GM21723 (cell line): Measurements from ENCODE around the gene POLR3F.
"Not testable (repeated sequence)": the region's sequence is repeated elsewhere in the genome, so short reads cannot be mapped to it uniquely, and the experiment has no call there.

ENCODE experiments used
- ATAC-seq: cut with Tn5 transposase; IDR thresholded peaks from one replicate; pipeline ENCODE4 v1.9.1; 2021; ENCODE audit warnings: mild to moderate bottlenecking, moderate library complexity; ENCODE audit not compliant: unreplicated experiment

Gene POLR3F

GRCh38 chr20:18504479-18505060, 37.4 kb downstream of the POLR3F start:
- ATAC-seq = no peak

- no peak for ATAC-seq
Observed at GRCh38 chr20:18506744-18507143, 39.6 kb downstream of the POLR3F start.

DNA sequence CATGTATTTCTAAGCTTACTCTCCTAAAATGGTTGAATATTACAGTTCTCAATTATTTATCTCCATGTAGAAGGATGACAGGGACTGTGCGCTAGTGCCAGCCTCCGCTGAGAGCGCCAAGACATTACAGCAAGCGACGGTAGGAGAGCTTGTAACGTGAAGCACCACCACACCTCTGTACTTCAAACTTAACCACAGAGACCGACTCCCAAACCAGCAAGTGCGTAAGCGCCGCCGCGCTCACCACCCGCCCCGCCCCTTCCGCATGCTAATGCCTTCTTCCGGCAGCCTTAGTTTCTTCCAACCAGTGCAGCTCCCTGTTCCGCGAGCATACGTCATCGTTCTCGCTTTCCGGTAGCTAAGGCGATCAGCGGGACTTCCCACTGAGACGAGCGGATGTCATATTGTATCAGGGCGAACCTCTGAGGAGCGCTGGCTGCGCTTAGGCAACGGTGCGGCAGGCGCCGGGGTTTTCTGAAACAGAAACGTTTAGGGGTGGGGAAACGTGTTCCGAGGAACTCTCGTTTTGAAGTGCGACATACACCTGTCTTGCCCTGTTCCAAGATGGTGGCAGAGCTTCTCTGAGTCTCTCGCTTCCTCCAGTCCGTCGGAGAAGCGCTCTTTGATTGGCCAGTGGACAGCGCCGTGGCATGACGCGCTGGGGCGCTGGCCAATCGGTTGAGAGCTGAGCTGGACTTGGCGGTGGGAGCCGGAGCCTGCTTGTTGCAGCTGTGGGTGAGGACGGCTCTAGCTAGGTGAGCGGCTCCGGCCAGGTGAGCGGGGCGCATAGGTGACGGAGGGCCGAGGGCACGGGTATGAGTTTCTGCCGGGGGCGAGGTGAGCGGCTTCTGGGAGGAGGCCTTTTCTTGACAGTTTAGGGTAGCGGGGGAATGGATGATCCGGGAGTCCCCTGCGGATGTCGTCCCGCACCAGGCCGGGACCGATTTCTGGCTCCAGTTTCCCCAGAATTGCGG, 40.3 kb downstream of the POLR3F start, which contains the start of gene SEC23B:
SEC23B (plus strand) TSS at position 723 of the 974 bp plus-strand sequence. CDS start 2,896 bp downstream, outside the sequence.
- ATAC-seq = peak; percentile 95

DNA sequence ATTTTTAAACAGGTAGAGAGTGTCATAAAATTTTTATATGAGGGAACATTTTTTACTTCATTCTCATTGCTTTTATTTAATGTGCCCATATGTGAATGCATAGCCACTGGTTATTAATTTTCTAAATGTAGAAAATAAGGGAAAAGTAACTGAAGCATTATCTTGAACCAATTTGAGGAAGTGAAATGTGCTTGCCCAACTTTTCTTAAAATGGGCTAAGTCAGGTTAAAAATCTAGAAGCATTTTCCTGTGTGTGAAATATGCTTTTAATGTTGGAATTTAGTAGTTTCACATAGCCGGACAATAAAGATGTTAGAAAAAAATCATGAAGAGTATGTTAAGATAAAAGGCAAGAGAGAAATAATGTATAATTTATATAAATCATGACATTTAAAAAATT, 44.4 kb downstream of the POLR3F start:
- ATAC-seq = no peak

- ATAC-seq = no peak
Observed at GRCh38 chr20:18513208-18513607, 46.0 kb downstream of the POLR3F start.

GRCh38 chr20:18514127-18514526, 46.9 kb downstream of the POLR3F start:
- ATAC-seq = no peak

GRCh38 chr20:18515973-18516372, 48.8 kb downstream of the POLR3F start:
- no peak for ATAC-seq

GRCh38 chr20:18522066-18522465, 54.9 kb downstream of the POLR3F start:
- ATAC-seq = not testable (repeated sequence)

GRCh38 chr20:18523066-18523465, 55.9 kb downstream of the POLR3F start:
- no peak for ATAC-seq

DNA sequence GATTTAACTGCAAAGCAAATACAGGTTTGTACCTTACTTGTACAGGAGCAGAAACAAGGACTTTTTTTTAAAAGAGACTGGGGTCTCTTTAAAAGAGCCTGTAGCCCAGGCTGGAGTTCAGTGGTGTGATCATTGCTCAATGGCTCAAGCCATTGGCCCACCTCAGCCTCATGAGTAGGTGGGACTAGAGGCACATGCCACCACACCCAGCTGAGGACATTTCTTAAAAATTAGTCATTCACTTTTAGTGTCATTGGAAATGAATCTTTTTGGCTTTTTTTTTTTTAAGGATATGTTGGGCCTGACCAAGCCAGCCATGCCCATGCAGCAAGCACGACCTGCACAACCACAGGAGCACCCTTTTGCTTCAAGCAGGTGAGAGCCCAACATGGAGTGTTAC, 57.5 kb downstream of the POLR3F start:
- no peak for ATAC-seq

- ATAC-seq = not testable (repeated sequence)
Observed at GRCh38 chr20:18526761-18527160, 59.6 kb downstream of the POLR3F start.

GRCh38 chr20:18527339-18527738, 60.1 kb downstream of the POLR3F start:
- no peak for ATAC-seq

DNA sequence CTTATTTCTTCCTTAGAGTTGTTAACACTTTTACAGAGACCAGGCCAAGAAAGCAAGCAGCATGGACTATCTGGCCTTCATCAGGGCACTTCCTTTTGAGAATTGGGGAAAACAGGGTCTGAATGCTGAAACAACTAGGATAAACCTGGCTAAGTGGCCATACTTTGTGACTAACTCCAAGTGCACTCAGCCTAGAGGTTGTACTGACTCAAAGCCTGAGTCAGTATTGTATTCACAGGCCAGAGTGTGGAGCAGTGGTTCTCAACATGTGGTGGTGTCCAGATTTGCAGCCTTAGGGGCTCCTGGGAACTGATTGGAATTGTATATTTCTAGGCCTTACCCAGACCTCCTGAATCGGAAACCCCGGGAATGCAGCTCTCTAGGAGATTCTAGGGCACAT, 60.6 kb downstream of the POLR3F start:
- ATAC-seq = no peak

GRCh38 chr20:18529041-18529440, 61.9 kb downstream of the POLR3F start:
- no peak for ATAC-seq

- no peak for ATAC-seq
Observed at GRCh38 chr20:18532626-18533025, 65.4 kb downstream of the POLR3F start.

DNA sequence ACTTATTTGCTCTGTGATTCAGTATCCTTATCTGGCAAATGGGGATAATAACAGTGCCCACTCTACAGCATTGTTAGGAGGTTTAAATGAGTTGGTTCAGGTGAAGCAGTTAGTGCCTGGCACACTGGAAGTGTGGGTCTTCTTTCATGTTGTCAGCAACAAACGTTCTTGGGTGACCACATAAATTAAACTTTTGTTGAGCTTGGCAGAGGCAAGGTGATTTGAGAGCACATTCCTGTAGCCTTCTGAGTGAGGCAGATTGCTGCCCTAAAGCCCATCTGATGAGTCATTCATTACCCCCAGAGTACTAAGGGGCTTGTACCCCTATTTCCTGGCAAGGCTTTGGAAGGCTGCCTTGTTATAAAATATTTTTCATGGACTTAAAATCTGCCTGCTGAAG, 66.3 kb downstream of the POLR3F start:
- no peak for ATAC-seq

- ATAC-seq = no peak
Observed at GRCh38 chr20:18533978-18534644, 66.9 kb downstream of the POLR3F start.
